Dedifferentiated amniotic fluid mesenchymal stem cell (primary cell): Measurements from ENCODE around the gene SRRM2.
A peak's percentile ranks its signal among the peaks of the same experiment; 100 is the strongest.

Experiments used
- DNase-seq: peaks from one replicate; pipeline ENCODE4 v3.0.0-alpha.2; 2016; ENCODE audit errors: extremely low spot score

The SRRM2 gene

DNA sequence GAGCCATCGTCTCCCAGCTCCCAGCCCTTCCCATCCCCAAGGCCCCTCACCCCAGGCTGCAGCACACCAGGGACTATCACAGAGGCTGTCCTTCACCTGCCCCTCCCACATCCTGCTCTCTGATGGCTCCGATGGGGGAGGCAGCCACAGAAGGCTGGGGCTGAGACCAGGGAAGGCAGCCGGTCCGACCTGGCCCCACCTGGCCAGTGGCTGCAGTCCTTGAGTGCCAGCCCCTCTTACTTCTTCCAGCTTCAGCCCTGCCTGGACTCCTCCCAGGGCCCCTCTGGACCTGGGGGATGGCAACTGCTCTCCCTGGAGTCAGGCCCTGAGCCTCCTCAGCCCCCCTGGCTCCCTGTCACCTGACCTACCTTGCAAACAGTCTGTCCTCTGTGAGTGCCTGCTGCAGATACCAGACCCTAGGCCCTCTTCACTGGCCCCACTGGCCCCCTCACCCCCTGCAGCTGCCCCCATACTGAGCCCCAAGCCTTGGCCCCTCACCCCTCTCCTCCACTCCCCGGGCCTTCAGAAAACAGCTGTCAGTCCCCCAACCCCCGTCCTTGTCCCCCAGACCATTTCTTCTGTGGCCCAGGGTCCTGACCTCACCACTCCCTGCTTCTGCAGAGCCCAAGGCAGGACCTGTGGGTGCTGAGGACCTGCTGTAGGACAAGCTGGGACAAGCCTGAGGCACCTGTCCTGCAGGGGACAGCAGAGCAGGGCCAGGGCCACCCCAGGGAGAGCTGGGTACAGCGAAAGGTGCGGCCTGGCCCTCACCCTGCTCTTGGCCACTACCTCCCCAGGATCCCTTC, 12.6 kb upstream of the SRRM2 start:
- no peak for DNase-seq

DNA sequence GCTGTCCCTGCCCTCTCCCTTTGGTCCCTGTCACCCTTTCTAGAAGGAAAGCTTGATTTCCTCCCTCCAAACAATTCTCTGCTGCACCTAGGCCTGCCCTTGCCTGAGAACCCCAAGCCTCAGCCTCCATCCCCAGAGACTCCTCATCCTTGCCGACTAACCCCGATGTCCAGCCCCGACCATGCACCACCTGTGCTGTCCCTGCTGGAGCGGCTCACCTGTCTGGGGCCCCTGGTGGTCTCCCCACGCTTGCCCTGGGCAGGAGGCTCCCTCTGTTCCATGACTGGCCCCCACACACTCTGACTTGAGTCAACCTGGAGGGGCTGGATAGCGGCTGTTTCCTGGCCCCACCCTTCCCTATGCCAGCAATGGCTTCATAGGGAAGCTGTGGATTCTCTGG, 12.0 kb upstream of the SRRM2 start:
- DNase-seq: no peak

DNA sequence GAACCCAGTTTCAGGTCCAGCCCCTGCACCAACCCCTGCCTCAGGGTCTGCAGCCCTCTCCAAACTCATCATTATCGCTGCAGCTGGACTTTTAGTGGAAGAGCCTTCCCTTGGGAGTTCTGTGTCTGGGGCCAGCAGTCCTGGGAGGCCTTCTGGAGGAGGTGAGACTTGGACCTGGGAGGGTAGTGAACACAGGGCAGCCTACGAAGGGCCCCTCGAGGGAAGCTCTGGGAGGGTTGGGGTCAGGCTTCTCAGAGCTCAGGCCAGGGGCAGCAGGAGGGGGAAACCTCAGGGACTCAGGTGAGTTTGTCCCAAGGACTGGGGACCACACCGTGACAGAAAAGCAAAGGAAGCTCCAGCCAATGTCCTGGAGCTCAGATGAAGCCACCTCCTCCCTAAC, 11.3 kb upstream of the SRRM2 start:
- no peak for DNase-seq

DNA sequence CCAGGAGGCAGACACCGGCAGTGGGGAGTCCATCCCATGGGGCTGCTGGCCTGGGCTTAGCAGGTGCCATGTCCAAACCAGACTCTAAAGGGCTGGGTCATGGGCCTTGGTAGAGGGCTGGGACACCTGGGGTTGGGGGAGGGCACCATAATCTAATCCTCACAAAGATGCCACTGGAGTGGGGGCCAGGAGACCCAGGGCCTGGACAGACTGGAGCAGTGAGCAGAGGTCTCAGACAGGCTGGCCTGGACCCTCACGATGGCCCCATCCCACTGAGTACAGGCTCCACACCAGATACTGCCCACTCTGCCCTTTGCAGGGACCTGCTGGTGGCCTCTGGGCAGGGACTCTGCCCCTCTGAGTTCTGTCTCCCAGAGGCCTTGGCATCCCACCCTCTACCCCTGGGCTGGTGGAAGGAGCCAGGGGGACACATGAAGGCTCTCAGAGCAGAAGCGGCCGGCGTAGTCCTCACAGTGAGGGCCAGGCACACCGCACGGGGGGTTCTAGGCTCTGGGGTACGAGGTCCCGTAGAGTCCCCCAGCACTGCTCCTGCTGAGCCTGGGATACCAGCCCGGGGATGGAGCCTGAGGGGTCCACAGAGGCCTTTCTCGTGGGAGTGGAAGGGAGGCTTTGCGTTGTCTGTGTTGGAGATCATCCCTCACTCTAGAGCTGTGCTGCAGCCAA, 10.0 kb upstream of the SRRM2 start:
- DNase-seq: no peak

DNA sequence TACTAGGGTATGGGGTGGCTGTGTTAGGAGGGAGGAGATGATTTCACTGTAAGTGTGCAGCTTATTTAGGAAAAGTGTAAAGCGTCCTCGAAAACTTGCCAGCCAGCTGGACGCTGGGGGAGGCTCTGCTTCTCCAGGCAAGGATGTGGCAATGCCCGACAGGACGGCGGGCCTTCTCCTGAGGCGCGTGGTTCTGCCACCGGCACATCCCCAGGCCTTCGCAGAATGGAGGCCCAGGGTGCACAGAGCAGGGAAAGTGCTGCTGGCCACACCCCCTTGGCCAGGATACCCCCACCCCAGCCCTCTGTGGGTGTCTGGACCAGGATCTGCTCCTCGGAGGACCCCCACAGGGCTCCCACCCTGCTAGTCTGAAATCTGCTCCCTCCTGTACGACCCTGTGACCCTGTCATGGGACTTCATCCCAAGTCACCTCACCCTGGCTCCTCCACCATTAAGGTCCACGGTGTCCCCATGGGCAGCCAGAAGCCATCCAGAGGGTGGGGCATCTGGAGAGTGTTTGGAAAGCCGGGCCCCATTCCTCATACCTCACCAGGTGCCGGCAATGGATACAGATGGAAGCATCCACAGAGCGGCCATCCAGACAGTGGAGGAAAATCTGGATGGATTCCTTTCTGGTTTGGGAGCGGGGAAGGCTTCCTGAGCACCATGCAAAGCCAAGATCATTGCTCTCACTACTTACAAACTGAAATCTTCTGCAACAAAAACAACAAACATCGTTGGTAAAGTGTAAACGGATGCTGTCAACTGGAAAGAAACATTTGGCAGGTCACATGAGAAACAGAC, 9.2 kb upstream of the SRRM2 start:
- no peak for DNase-seq

DNA sequence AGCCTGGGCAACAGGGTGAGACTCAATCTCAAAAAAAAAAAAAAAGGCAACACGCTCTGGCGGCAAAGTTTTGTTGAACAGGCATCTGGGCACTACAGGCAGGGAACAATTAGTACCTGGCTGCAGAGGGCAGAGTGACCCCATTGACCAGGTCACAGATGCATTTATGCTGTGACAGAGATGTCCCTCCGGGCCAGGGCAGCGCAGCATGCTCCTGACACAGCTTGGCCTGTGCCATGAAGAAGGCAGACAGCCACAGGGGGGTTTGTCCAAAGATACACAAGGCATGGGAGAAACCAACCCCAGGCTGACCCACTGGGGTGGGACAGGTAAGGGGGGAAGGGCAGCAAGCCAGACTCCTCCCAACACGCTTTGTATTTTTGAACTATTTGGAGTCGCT, 7.7 kb upstream of the SRRM2 start:
- DNase-seq: no peak

DNA sequence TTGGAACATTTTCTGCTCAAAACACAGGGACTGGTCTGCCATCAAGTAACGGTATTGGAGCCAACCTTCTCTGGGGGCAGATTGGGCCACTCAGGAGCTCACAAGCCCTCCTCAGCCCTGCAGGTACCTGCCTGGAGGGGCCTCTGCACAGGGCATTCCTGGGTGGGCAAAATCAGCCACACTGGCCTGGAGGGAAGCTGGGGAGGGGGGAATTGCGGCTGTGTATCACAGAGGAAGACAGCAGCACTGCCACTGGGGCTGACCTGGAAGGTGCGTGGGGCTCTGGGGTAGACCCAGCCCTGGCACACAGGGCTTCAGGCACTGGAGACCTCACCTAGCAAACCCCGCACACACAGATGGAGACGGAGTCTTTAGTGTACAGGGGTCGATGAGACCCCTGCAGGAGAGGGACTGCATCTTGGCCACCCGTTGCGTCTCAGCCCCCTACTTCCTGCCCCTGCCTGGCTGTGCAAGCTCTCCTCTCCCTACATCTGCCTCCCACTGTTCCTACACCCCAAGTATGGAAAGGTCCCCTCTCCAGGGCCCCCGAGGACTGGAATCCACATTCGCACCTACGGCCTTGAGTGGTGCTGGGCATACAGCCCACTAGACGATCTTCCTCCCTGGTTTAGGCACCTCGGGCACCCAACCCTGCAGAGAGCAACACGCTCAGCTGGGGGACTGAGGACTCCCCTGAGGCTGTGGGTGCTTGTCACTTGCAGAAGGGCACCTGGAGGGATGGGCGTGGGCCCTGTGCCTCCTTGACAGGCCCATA, 7.1 kb upstream of the SRRM2 start:
- no peak for DNase-seq

DNA sequence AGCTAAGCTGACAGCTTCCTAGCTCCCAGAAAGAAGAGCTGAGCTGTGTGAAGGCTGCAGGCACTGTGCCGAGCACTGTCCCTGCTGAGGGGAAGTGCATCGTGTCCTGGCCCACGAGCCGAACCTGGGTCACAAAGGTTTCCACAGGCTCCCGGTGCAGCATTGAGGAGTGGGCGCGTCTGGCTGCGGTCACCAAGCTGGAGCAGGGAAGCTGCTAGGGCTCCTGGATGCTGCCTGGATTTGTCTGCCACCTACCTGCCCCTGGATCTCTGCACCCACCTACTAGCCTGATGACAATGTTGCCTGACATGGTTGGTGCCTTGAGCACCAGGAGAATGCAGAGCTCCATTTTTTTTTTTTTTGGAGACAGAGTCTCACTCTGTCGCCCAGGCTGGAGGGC, 6.5 kb upstream of the SRRM2 start:
- DNase-seq: no peak

DNA sequence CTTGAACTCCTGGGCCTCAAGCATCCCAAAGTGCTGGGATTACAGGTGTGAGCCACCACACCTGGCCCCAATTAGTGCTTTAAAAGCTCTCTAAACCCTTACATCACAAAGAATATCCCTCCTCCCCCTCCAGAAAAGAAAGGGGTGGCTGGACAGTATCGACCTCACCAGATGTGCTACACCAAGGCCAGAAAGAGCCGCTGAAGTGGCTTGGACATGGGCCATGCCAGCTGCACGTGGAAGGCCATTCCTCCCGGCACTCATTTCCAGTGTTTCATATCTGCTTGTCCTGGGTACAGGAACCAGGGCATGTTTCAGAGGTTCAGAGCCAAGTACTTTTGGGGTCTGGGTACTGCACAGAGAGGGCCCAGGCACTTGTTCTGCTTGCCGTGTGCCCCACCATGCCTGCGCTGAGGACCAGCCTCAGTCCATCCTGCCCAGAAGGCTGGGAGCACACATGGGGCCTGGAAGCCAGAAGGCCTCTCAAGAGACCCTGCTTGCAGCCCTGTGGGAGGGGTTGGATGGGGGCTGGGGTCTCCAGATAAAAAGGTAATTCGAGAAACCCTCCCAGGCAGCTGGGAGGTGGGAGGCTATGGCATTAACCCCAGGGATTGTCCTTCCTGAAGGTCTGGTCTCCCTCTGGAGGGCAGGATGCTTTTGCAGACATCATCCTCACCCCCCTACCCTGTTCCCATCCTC, 3.5 kb upstream of the SRRM2 start:
- DNase-seq: no peak

DNA sequence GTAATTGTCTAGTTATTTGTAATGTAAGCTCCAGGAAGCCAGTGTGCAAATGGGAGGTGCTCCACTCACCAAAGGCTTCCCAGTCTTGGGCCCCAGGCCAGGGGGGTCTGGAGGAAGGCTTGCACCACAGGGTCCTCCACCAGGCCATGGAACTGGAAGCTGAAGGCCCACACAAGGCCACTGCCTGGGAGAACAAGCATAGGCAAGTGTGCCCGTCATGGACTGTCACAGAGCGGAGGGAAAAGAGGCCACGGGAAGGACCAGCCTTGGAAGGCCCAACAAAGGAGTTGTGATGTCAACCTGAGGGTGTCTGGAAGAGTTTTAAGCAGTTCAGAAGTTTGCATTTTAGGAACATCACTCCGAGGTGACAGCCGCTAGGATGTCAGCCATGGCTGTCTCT, 3.0 kb upstream of the SRRM2 start:
- DNase-seq: no peak

DNA sequence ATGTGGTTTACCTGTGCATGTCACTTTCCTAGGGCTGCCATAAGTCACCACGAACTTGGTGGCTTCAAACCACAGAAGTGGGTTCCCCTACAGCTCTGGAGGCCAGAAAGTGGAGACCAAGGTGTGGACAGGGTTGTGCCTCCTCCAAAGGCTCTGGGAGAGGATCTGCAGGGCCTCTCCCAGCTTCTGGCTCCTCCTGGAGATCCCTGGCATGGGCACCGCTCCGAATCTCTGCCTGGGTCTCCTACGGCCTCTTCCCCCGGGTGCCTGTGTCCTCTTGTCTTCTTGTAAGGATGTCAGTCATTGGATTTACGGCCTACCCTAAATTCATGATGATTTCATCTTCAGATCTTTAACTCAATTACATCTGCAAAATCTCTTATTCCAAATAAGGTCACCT, 2.5 kb upstream of the SRRM2 start:
- DNase-seq: no peak

DNA sequence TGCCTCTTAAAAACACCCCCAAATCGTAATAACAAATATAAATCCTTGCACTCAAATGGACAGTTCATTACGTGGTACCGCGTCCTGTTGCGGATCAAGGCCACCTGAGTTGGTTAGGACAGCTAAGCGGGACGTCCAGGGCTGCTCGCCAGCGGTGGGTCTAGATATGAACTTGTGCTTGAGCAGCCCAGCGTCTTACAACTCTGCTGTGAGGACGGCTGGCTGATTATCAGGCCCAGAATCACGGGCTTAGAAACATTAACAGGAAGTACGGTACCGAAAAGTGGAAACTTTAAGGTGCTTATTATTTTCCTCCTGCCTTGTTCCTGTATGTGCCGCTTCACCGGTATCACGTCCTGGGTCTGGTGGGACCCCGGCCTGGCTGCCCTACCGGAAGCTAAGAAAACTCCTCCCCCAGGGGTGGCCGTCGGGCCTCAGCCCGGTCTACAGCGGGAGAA, 832 bp upstream of the SRRM2 start:
- DNase-seq: no peak

DNA sequence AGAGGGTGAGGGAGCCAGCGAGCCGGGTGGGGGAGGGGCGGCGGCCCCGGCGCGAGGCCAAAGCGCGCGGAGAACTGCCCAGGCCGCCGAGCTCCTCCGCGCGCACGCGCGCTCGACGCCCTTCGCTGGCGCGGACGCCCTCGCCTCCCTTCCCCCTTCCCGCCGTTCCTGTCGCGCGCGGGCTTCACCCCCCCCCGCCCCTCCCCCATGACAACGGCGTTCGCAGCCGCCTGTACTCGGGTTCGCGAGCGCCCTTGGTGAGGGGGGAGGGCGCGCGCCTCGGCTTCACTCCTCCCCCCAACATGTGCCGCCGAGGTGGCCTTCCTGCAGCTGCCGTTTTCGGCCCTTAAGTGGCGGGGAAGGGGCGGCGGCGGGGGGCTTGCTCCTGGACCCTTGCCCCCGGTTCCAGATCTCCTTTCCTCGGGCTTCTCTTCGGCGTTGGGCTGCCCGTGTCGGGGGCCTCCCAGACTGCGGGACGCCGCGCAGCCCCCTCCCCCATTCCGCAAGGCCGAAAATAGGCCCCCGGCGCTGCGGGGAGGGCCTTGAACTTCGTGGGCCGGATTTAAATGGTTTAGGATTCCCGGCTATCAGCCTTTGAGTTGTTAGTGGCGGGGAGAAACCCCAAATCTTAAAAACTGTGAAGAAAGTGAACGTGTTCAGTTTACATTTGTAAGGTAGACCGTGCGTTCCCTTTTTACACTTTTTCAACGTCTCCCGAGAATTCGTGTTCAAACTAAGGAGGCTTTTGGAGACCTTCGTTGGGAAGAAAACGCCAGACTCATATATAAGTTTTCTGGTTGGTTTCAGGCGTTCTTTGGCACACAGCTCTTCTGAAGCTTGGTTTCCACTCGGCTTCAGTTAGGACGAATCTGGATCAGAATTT, 653 bp downstream of the SRRM2 start:
- peak; percentile 62 for DNase-seq

DNA sequence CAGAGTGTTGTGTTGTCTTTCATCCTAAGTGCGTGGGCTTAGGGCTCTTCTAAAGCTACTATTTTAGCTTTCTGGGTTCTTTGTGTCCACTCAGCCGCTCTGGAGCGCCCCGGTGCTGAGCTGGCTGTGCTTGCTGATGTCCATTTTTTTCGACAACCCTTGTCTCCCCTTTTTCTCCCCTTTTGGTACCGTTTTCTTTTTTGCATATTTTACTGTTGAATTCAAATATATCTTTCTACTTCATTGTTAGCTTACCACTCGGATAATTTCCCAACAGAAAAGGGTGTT, 1.2 kb downstream of the SRRM2 start:
- DNase-seq: peak; percentile 22

DNA sequence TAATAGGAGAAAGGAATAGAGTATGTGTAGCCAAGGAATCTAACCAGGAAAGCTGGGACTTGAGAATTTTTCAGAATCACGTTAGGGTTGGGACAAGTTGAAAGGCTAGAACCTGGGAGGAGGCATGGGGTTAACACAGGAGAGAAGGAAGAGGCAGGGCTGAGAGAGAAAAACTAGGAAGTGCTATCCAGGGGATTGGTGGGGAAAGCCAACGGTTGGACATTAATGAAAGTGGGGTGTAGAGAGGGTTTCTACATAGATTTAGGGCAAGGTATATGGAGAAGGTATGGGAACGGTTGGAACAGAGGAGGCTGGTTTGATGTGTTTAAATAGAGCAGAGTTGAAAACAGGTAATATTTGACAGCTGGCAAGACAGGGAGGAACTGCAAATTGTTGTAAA, 2.7 kb downstream of the SRRM2 start:
- no peak for DNase-seq

DNA sequence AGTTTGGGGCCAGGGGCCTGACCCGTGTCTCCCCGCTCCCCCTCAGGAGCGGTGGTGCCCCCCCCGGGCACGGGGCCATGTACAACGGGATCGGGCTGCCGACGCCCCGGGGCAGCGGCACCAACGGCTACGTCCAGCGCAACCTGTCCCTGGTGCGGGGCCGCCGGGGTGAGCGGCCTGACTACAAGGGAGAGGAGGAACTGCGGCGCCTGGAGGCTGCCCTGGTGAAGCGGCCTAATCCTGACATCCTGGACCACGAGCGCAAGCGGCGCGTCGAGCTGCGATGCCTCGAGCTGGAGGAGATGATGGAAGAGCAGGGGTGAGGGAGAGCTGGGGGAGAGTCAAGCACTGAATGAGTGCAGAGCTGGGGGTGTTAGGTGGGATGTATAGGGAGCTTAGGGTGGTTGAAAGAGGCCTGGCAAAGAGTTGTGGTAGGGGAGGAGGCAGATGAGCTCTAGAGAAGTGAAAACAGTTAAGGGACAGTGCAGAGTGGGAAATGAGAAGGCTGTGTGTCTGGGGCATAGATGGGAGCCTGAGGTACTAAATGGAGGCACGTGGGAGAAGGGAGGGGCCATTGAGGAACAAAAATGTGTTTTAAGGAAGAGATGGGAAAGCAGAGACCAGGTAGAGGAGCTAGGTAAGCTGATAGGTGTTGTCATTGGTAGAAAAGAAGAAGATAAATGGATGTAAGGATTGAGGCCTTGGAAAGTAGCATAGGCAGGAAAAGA, 4.0 kb downstream of the SRRM2 start:
- DNase-seq: no peak

DNA sequence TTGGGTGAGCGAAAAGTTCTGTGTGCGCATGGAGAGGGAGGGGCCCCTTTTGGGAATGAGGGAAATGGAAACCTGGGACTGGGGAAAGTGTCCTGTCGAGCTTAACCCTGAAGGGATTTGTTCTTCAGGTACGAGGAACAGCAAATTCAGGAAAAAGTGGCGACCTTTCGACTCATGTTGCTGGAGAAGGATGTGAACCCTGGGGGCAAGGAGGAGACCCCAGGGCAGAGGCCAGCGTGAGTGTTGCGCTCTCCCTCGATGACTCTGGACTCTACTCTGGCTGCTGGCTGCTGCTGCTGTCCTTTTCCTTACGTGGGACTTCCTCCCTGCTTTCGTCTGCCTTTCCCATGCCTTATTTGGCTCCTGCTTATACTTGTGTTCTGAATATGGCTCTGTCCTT, 4.9 kb downstream of the SRRM2 start:
- no peak for DNase-seq

DNA sequence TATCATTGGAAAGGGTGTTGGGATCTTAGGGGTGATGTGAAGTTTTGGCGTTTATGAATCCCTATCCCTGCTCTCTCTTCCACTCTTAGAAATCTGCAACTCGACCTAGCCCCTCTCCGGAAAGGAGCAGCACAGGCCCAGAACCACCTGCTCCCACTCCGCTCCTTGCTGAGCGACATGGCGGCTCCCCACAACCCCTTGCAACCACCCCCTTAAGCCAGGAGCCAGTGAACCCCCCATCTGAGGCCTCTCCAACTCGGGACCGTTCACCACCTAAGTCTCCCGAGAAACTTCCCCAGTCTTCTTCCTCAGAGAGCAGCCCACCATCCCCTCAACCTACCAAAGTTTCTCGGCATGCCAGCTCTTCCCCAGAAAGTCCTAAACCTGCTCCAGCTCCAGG, 9.0 kb downstream of the SRRM2 start:
- no peak for DNase-seq

DNA sequence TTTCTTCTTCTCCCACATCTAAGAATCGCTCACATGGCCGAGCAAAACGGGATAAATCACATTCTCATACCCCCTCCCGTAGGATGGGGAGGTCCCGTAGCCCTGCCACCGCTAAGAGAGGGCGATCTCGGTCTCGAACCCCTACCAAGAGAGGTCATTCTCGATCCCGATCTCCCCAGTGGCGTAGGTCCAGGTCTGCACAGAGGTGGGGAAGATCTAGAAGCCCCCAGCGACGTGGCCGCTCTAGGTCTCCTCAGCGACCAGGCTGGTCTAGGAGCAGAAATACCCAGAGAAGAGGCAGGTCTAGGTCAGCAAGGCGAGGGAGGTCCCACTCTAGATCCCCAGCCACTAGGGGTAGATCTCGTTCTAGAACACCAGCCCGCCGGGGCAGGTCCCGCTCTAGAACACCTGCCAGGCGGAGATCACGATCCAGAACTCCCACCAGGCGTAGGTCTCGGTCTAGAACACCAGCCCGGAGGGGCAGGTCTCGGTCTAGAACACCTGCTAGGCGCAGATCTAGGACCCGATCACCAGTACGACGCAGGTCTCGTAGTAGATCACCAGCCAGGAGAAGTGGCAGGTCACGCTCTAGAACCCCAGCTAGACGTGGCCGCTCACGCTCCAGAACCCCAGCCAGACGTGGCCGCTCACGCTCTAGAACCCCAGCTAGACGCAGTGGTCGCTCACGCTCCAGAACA, 9.6 kb downstream of the SRRM2 start:
- DNase-seq: no peak
